HG03571 (cell line): ENCODE measurements around the gene CNRIP1.
"Not testable (repeated sequence)": the region's sequence is repeated elsewhere in the genome, so short reads cannot be mapped to it uniquely, and the experiment has no call there.

Experiments used
- ATAC-seq: cut with Tn5 transposase; IDR thresholded peaks from one replicate; pipeline ENCODE4 v1.9.1; 2021; ENCODE audit not compliant: unreplicated experiment

The CNRIP1 gene

GRCh38 chr2:68341062-68341329 lies 21.2 kb upstream of the CNRIP1 start:
- ATAC-seq: no peak

GRCh38 chr2:68340226-68341061 lies 20.7 kb upstream of the CNRIP1 start:
- no peak for ATAC-seq

GRCh38 chr2:68336192-68336591 lies 16.4 kb upstream of the CNRIP1 start:
- ATAC-seq: no peak

GRCh38 chr2:68333931-68334330 lies 14.2 kb upstream of the CNRIP1 start:
- ATAC-seq: no peak

- no peak for ATAC-seq
Measured at GRCh38 chr2:68333009-68333408, 13.3 kb upstream of the CNRIP1 start.

- ATAC-seq: no peak
Measured at GRCh38 chr2:68330691-68331090, 10.9 kb upstream of the CNRIP1 start.

GRCh38 chr2:68328901-68329300 lies 9.2 kb upstream of the CNRIP1 start:
- ATAC-seq: no peak

GRCh38 chr2:68325056-68325455 lies 5.3 kb upstream of the CNRIP1 start:
- ATAC-seq: no peak

- ATAC-seq: no peak
Measured at GRCh38 chr2:68320118-68320641, 431 bp upstream of the CNRIP1 start.

GRCh38 chr2:68318914-68319397 lies 793 bp downstream of the CNRIP1 start:
- no peak for ATAC-seq

- ATAC-seq: no peak
Measured at GRCh38 chr2:68317971-68318913, 1.5 kb downstream of the CNRIP1 start.

GRCh38 chr2:68316111-68316510 lies 3.6 kb downstream of the CNRIP1 start:
- ATAC-seq: no peak

- no peak for ATAC-seq
Measured at GRCh38 chr2:68311033-68311432, 8.7 kb downstream of the CNRIP1 start.

GRCh38 chr2:68309426-68309825 lies 10.3 kb downstream of the CNRIP1 start:
- no peak for ATAC-seq

- ATAC-seq: not testable (repeated sequence)
Measured at GRCh38 chr2:68303902-68304272, 15.9 kb downstream of the CNRIP1 start.

- no peak for ATAC-seq
Measured at GRCh38 chr2:68303033-68303901, 16.5 kb downstream of the CNRIP1 start.

- ATAC-seq: no peak
Measured at GRCh38 chr2:68302281-68302875, 17.4 kb downstream of the CNRIP1 start.

- ATAC-seq: no peak
Measured at GRCh38 chr2:68295516-68295915, 24.2 kb downstream of the CNRIP1 start.

GRCh38 chr2:68294913-68295312 lies 24.8 kb downstream of the CNRIP1 start:
- no peak for ATAC-seq

- ATAC-seq: no peak
Measured at GRCh38 chr2:68294187-68294586, 25.6 kb downstream of the CNRIP1 start.
